ENCODE data around the gene CYP3A4.
"Not testable (repeated sequence)": the region's sequence is repeated elsewhere in the genome, so short reads cannot be mapped to it uniquely, and the experiment has no call there.

CYP3A4 gene

DNA sequence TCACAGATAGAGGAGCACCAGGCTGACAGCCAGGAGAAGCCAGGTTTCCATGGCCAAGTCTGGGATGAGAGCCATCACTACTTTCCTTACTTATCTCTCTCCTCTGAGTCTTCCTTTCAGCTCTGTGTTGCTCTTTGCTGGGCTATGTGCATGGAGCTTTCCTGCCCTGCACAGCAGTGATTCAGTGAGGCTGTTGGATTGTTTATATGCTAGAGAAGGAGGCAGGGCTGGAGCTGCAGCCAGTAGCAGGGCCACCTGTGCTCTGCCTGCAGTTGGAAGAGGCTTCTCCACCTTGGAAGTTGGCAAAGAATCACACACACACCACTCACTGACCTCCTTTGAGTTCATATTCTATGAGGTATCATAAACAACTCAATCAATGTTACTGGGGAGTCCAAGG is at the start of gene CYP3A4:
TSS of gene CYP3A4 (minus strand) at position 178 of the 400 bp plus-strand sequence. CDS start at position 75, 103 bp downstream.
- FAIRE-seq (no peak), DNase-seq (ENCODE audit: insufficient read length, low spot score) (no peak)

- FAIRE-seq: no peak
- DNase-seq (ENCODE audit: insufficient read length, low spot score): no peak
These were observed 49.4 kb upstream of the CYP3A4 start for GRCh38 chr7:99833289-99833877.

DNA sequence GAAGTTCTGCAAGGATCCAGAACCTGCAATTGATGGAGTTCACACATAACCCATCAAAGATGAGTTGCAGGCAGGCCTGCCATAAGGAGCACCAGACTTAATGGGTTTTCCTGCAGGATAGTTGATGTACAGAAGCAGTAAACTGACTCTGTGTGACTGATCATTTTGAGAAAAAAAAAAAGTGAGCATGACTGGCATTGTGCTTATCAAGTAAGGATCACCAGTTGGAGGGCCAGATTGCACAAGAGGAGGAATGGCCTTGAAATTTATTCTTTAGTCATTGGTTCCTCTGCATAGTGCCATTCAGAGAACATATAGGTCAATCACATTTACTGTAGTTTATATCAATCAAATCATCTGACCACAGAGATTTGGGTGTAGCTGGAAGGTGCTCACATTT is 47.6 kb upstream of the CYP3A4 start:
- DNase-seq (ENCODE audit: insufficient read length, low spot score) (no peak), FAIRE-seq (no peak)

DNA sequence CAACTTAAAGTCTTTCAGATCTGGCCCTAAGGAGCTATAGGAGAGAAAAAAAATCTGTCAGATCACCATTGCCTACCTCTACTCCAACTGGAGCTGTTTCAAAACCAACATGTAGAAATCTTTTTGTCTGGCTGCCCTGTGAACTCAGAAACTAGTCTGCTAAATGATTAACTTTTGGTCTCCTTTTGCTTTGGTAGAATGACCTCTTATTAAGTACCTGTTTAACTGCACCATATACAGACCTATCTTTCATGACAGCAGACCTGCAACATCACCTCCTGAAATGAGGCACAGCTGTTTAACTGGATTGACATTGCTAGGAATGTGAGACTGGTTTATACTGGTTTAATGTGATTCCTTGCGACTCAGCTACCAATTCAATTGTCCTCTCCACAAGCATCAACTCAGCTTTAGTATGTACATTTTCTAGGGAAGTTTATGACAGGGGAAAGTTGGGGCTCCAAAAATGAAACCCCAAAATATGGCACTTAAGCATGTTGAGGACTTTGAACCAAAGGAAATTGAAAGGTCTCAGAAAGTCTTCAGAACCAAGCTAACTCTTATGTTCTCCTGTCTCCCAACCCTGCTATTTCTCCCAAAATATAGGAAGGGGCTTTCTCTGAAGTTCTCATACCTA is 45.7 kb upstream of the CYP3A4 start:
- DNase-seq (ENCODE audit: insufficient read length, low spot score) (no peak), FAIRE-seq (no peak)

DNA sequence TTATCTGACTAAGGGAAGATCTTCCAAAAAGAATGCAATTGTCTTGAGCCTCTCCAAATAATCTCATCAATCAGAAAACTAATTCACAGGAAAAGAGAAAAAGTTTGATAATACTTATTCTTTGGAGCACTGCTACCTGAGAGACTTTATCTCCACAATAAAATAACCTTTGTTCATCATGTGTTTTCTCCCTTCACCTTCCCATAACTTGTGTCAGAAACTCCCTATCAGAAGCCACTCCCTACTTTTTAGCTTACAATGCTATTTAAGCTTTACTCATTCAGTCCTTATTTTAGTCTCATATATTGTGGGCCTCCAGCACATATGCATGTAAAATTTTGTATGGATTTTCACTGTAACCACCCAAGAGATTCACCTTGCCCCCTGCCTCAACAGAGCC is 44.8 kb upstream of the CYP3A4 start:
- FAIRE-seq (no peak), DNase-seq (ENCODE audit: insufficient read length, low spot score) (no peak)

GRCh38 chr7:99827040-99827778 is 43.2 kb upstream of the CYP3A4 start:
- DNase-seq (ENCODE audit: insufficient read length, low spot score) (no peak), FAIRE-seq (no peak)

GRCh38 chr7:99825873-99826272 is 41.9 kb upstream of the CYP3A4 start:
- FAIRE-seq: no peak
- no peak for DNase-seq (ENCODE audit: insufficient read length, low spot score)

- DNase-seq (ENCODE audit: insufficient read length, low spot score) (no peak), FAIRE-seq (no peak)
These were observed 41.5 kb upstream of the CYP3A4 start for GRCh38 chr7:99825452-99825851.

DNA sequence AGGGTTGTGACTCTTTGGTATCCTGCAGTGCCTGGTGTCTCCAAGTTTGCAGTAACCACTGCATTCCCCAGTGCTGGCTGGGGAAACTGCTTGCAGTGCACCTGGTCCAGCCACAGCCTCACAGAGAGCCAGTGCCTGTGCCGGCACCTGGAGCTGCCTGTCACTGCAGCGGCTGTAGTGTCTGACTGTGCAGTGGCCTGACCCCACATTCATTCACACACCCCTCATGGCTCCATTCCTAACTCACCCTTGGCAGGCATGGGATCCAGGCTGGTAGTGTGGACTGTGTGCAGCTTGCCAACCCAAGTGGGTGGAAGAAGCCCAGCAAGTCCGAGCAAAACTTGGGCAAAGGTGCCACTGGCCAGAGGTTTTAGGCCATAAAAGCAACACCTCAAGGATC is 40.1 kb upstream of the CYP3A4 start:
- no peak for FAIRE-seq
- DNase-seq (ENCODE audit: insufficient read length, low spot score): no peak

- DNase-seq (ENCODE audit: insufficient read length, low spot score): no peak
- FAIRE-seq: no peak
These were observed 39.0 kb upstream of the CYP3A4 start for GRCh38 chr7:99822731-99823718.

DNA sequence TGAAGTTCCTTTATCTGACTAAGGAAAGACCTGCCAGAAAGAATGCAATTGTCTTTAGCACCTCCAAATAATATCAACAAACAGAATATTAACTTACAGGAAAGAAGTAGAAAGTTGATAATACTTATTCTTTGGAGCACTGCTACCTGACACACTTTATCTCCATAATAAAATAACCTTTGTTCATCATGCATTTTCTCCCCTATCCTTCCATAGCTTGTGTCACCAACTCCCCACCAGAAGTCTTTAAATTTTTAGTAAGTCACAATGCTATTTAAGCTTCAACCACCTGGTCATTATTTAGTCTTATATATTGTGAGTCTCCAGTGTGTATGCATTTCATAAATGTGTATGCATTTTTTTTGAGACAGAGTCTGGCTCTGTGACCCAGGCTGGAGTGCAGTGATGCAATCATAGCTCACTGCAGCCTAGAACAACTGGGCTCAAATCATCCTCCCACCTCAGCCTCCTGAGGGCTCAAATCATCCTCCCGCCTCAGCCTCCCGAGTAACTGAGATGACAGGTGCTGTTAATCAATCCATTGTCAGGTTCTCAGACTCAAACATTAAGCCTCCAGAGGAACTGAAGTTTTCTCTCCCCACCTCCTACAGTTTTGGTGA is 36.5 kb upstream of the CYP3A4 start:
- DNase-seq (ENCODE audit: insufficient read length, low spot score): no peak
- no peak for FAIRE-seq

DNA sequence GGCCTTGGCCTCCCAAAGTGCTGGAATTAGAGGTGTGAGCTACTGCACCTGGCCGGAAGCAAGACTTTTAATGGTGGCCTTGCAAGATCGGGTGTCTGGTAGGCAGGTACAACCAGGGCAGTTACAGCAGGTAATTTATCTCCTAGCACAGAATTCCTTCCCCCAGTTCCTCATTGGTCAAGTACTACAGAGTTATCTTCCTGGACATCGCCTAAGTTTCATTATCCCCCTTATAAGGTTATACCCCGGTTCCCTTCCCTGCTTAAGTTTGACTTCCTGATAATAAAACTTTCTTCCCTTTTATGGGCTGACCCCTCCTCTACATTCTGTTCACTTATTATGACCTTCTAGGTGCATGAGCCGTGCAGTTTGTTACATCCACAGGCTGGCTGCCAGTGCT is 24.8 kb upstream of the CYP3A4 start:
- DNase-seq (ENCODE audit: insufficient read length, low spot score): no peak
- no peak for FAIRE-seq

GRCh38 chr7:99806839-99807478 is 23.0 kb upstream of the CYP3A4 start:
- DNase-seq (ENCODE audit: insufficient read length, low spot score) (no peak), FAIRE-seq (no peak)

GRCh38 chr7:99805641-99806040 is 21.7 kb upstream of the CYP3A4 start:
- no peak for FAIRE-seq
- no peak for DNase-seq (ENCODE audit: insufficient read length, low spot score)

DNA sequence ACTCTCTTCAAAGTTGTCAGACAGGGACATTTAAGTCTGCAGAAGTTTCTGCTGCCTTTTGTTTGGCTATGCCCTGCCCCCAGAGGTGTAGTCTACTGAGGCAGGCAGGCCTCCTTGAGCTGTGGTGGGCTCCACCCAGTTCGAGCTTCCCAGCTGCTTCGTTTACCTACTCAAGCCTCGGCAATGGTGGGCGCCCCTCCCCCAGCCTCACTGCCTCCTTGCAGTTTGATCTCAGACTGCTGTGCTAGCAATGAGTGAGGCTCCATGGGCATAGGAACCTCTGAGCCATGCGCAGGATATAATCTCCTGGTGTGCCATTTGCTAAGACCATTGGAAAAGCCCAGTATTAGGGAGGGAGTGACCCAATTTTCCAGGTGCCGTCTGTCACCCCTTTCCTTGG is 19.1 kb upstream of the CYP3A4 start:
- FAIRE-seq: not testable (repeated sequence)

DNA sequence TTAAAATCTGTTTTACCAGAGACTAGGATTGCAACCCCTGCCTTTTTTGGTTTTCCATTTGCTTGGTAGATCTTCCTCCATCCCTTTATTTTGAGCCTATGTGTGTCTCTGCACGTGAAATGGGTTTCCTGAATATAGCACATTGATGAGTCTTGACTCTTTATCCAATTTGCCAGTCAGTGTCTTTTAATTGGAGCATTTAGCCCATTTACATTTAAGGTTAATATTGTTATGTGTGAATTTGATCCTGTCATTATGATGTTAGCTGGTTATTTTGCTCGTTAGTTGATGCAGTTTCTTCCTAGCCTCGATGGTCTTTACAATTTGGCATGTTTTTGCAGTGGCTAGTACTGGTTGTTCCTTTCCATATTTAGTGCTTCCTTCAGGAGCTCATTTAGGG is 17.4 kb upstream of the CYP3A4 start:
- DNase-seq (ENCODE audit: insufficient read length, low spot score): not testable (repeated sequence)

More for the DNA sequence above, 19.1 kb upstream of the CYP3A4 start:
- not testable (repeated sequence) for DNase-seq (ENCODE audit: insufficient read length, low spot score)

GRCh38 chr7:99798972-99799371 is 15.0 kb upstream of the CYP3A4 start:
- FAIRE-seq (no peak), DNase-seq (ENCODE audit: insufficient read length, low spot score) (no peak)

More for the DNA sequence above, 17.4 kb upstream of the CYP3A4 start:
- not testable (repeated sequence) for FAIRE-seq

GRCh38 chr7:99795864-99796263 is 11.9 kb upstream of the CYP3A4 start:
- FAIRE-seq: not testable (repeated sequence)

DNA sequence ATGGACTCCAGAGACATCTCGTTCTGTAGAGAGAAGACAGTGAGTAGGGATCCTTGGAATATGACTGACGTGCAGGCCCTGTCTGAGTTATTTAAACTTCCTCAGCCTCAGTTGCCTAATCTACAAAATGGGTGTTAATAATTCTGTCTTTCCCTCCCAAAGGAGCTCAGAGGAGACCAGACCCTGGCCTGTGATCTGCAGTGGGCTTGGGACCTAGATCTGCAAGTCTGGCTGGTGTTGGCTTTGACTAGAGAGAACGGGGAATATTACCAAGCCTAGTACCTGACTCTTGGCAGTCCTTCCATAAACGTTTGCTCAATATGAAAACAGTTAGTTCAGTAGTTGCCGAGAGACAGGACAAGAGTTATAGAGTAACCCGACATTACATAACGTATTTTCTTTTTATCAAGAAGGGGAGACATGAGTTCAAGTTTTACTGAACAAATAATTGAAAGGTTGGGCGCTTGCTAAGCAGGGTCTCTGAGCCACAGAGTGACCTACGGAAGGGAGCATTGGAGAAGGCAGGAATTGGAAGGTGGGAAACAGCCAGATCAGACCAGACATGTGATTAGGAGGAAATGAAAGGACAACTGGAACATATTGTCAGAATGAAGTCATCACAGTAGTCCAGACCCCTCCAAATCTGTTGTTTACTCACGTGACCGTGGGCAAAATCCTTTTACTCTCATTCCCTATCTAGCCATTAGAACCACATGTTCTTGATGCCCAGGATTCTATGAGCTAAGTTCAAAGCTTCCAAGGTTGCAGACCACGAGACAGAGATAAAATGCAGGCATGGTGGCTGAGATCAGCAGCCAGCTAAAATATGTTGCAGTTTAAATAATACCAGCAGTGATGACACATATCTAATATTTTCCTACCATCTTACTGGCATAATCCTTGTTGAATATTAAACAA is 10.9 kb upstream of the CYP3A4 start:
- FAIRE-seq (no peak), DNase-seq (ENCODE audit: insufficient read length, low spot score) (no peak)

More at GRCh38 chr7:99795864-99796263, 11.9 kb upstream of the CYP3A4 start:
- not testable (repeated sequence) for DNase-seq (ENCODE audit: insufficient read length, low spot score)
